SK-N-SH treated with all-trans-retinoic acid at 6 μM for 48 hours (cell line): Measurements from ENCODE around the gene HMGCR.
"Not testable (repeated sequence)": the region's sequence is repeated elsewhere in the genome, so short reads cannot be mapped to it uniquely, and the experiment has no call there.

Source experiments
- ISL1 ChIP-seq: fragments of 250-450 bp; sonication (Bioruptor Pico); IDR thresholded peaks from 2 replicates; pipeline ENCODE4 v2.1.2; 2022; ENCODE audit warnings: mild to moderate bottlenecking, moderate library complexity
- TCF4 ChIP-seq: fragments of 250-450 bp; sonication (Bioruptor Pico); IDR thresholded peaks from 2 replicates; pipeline ENCODE4 v1.8.0; 2021; ENCODE audit warnings: mild to moderate bottlenecking, moderate library complexity, borderline replicate concordance
- TOX ChIP-seq: fragments of 250-450 bp; sonication (Bioruptor Pico); IDR thresholded peaks from 2 replicates; pipeline ENCODE4 v1.8.0; 2021; ENCODE audit warnings: mild to moderate bottlenecking, moderate library complexity, borderline replicate concordance
- TSHZ2 ChIP-seq: fragments of 250-450 bp; sonication (Bioruptor Pico); IDR thresholded peaks from 2 replicates; pipeline ENCODE4 v1.5.0; 2020; ENCODE audit warnings: mild to moderate bottlenecking, moderate library complexity
- ZC3H10 ChIP-seq: fragments of 250-450 bp; sonication (Bioruptor Pico); IDR thresholded peaks from 2 replicates; pipeline ENCODE4 v1.5.1; 2021; ENCODE audit warnings: mild to moderate bottlenecking, moderate library complexity
- ZFP30 ChIP-seq: fragments of 450-650 bp; formaldehyde crosslinking; IDR thresholded peaks from 2 replicates; pipeline ENCODE4 v1.5.0; 2022; ENCODE audit warnings: mild to moderate bottlenecking, moderate library complexity
- ZNF8 ChIP-seq: fragments of 450-650 bp; formaldehyde crosslinking; IDR thresholded peaks from 2 replicates; pipeline ENCODE4 v1.5.0; 2020; ENCODE audit warnings: mild to moderate bottlenecking, moderate library complexity
- TF ChIP-seq, protein P1 (sequence below): fragments of 250-450 bp; sonication (Bioruptor Pico); IDR thresholded peaks from 2 replicates; pipeline ENCODE4 v1.8.0; 2020; ENCODE audit warnings: mild to moderate bottlenecking, moderate library complexity, borderline replicate concordance
- TF ChIP-seq, protein P2 (sequence below): fragments of 250-450 bp; sonication (Bioruptor Pico); IDR thresholded peaks from 2 replicates; pipeline ENCODE4 v1.5.1; 2020; ENCODE audit warnings: low read depth, mild to moderate bottlenecking, moderate library complexity
- TF ChIP-seq, protein P3 (sequence below): fragments of 250-450 bp; sonication (Bioruptor Pico); IDR thresholded peaks from 2 replicates; pipeline ENCODE4 v1.8.0; 2021; ENCODE audit warnings: low read depth, mild to moderate bottlenecking, moderate library complexity, borderline replicate concordance

DNA sequence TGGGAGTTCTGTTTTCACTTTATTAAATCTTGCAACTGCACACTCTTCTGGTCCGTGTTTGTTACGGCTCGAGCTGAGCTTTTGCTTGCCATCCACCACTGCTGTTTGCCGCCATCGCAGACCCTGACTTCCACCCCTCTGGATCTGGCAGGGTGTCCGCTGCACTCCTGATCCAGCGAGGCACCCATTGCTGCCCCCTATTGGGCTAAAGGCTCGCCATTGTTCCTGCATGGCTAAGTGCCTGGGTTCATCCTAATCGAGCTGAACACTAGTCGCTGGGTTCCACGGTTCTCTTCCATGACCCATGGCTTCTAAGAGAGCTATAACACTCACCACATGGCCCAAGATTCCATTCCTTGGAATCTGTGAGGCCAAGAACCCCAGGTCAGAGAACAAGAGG is 32.5 kb upstream of the HMGCR start:
- TF ChIP-seq, protein P1, sequence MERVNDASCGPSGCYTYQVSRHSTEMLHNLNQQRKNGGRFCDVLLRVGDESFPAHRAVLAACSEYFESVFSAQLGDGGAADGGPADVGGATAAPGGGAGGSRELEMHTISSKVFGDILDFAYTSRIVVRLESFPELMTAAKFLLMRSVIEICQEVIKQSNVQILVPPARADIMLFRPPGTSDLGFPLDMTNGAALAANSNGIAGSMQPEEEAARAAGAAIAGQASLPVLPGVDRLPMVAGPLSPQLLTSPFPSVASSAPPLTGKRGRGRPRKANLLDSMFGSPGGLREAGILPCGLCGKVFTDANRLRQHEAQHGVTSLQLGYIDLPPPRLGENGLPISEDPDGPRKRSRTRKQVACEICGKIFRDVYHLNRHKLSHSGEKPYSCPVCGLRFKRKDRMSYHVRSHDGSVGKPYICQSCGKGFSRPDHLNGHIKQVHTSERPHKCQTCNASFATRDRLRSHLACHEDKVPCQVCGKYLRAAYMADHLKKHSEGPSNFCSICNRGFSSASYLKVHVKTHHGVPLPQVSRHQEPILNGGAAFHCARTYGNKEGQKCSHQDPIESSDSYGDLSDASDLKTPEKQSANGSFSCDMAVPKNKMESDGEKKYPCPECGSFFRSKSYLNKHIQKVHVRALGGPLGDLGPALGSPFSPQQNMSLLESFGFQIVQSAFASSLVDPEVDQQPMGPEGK (CRISPR knock-in tag): not testable (repeated sequence)
- TF ChIP-seq TCF4 (CRISPR knock-in tag); TSHZ2 (CRISPR knock-in tag); ZNF8 (CRISPR knock-in tag); ZFP30; TOX (CRISPR knock-in tag); ISL1; ZC3H10: not testable (repeated sequence)
- TF ChIP-seq, protein P2, sequence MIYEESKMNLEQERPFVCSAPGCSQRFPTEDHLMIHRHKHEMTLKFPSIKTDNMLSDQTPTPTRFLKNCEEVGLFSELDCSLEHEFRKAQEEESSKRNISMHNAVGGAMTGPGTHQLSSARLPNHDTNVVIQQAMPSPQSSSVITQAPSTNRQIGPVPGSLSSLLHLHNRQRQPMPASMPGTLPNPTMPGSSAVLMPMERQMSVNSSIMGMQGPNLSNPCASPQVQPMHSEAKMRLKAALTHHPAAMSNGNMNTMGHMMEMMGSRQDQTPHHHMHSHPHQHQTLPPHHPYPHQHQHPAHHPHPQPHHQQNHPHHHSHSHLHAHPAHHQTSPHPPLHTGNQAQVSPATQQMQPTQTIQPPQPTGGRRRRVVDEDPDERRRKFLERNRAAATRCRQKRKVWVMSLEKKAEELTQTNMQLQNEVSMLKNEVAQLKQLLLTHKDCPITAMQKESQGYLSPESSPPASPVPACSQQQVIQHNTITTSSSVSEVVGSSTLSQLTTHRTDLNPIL: not testable (repeated sequence)
- TF ChIP-seq, protein P3, sequence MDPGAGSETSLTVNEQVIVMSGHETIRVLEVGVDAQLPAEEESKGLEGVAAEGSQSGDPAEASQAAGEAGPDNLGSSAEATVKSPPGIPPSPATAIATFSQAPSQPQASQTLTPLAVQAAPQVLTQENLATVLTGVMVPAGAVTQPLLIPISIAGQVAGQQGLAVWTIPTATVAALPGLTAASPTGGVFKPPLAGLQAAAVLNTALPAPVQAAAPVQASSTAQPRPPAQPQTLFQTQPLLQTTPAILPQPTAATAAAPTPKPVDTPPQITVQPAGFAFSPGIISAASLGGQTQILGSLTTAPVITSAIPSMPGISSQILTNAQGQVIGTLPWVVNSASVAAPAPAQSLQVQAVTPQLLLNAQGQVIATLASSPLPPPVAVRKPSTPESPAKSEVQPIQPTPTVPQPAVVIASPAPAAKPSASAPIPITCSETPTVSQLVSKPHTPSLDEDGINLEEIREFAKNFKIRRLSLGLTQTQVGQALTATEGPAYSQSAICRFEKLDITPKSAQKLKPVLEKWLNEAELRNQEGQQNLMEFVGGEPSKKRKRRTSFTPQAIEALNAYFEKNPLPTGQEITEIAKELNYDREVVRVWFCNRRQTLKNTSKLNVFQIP (CRISPR knock-in tag): not testable (repeated sequence)
